Rectal smooth muscle tissue (tissue), 1 donor: Measurements from ENCODE around the gene C1S.
"Not testable (repeated sequence)": the region's sequence is repeated elsewhere in the genome, so short reads cannot be mapped to it uniquely, and the experiment has no call there.

ENCODE experiments used
- H3K27ac ChIP-seq: one replicate; pipeline ENCODE4 v1.7.0; 2013; ENCODE audit warnings: low read depth, low read length, inconsistent platforms
- H3K27me3 ChIP-seq: one replicate; pipeline ENCODE4 v1.7.0; 2013; ENCODE audit warnings: low read length; ENCODE audit not compliant: control insufficient read depth, insufficient read depth
- H3K36me3 ChIP-seq: one replicate; pipeline ENCODE4 v1.7.0; 2013; ENCODE audit warnings: low read length; ENCODE audit not compliant: control insufficient read depth, insufficient read depth
- H3K4me1 ChIP-seq: one replicate; pipeline ENCODE4 v1.7.0; 2013; ENCODE audit warnings: low read length; ENCODE audit not compliant: control insufficient read depth, insufficient read depth
- H3K4me3 ChIP-seq: one replicate; pipeline ENCODE4 v1.7.0; 2013; ENCODE audit warnings: low read length
- H3K9ac ChIP-seq: one replicate; pipeline ENCODE4 v1.7.0; 2013; ENCODE audit warnings: low read length

C1S gene

DNA sequence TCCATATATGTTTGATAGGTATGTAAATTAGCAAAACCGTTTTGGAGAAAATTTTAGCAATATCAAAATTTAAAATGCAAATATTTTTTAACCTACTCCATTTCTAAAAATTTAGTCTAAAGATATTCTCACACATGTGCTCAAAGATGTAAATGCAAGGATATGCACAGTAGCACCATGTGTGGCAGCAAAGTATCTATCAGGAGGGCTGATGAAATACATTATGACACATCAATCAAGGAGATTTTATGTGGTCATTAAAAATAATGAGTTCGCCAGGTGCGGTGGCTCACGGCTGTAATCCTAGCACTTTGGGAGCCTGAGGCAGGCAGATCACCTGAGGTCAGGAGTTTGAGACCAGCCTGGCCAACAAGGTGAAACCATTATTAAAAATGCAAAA, 39.7 kb downstream of the C1S start:
- peaks cover 10% of the 10 kb centered on the region for H3K36me3 ChIP-seq

DNA sequence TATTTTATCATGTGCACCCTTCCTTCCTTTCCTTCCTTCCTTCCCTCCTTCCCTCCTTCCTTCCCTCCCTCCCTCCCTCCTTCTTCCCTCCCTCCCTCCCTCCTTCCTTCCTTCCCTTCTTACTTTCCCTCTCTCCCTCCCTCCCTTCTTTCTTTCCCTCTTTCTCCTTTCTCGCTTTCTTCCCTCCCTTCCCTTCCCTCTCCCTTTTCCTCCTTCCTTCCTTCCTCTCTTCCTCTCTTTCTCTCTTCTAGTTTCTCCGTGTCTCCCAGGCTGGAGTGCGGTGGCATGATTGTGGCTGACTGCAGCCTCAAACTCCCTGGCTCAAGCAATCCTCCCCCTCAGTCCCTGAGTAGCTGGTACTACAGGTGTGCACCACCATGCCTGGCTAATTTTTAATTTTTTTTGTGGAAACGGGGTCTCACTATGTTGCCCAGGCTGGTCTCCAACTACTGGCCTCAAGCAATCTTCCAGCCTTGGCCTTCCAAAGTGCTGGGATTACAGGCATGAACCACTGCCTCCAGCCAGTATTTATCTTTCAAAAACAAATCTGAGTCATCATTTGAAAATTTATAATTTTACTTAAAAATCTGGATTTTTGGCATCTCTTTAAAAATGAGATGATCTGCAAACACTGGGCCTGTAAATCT, 40.7 kb downstream of the C1S start:
- peaks cover 10% of the 10 kb centered on the region for H3K36me3 ChIP-seq
- no peaks in the 10 kb centered on the region for H3K27me3 ChIP-seq
- no peak overlapping the region for H3K9ac ChIP-seq
- no peak overlapping the region for H3K4me3 ChIP-seq
- no peak overlapping the region for H3K27ac ChIP-seq
- no peaks in the 10 kb centered on the region for H3K4me1 ChIP-seq

More for the DNA sequence above, 39.7 kb downstream of the C1S start:
- Histone ChIP-seq H3K4me1 (no peaks in the 10 kb centered on the region), H3K27ac (no peak overlapping the region), H3K9ac (no peak overlapping the region), H3K4me3 (no peak overlapping the region), H3K27me3 (no peaks in the 10 kb centered on the region)

GRCh38 chr12:7101694-7102131, 41.2 kb downstream of the C1S start:
- Histone ChIP-seq H3K4me1 (no peaks in the 10 kb centered on the region), H3K4me3 (no peak overlapping the region), H3K27me3 (no peaks in the 10 kb centered on the region), H3K27ac (no peak overlapping the region), H3K9ac (no peak overlapping the region), H3K36me3 (peaks cover 10% of the 10 kb centered on the region)

- Histone ChIP-seq H3K4me3 (no peak overlapping the region), H3K36me3 (peaks cover 10% of the 10 kb centered on the region), H3K9ac (no peak overlapping the region), H3K27me3 (no peaks in the 10 kb centered on the region), H3K4me1 (no peaks in the 10 kb centered on the region), H3K27ac (no peak overlapping the region)
Observed at GRCh38 chr12:7102582-7102981, 42.1 kb downstream of the C1S start.

DNA sequence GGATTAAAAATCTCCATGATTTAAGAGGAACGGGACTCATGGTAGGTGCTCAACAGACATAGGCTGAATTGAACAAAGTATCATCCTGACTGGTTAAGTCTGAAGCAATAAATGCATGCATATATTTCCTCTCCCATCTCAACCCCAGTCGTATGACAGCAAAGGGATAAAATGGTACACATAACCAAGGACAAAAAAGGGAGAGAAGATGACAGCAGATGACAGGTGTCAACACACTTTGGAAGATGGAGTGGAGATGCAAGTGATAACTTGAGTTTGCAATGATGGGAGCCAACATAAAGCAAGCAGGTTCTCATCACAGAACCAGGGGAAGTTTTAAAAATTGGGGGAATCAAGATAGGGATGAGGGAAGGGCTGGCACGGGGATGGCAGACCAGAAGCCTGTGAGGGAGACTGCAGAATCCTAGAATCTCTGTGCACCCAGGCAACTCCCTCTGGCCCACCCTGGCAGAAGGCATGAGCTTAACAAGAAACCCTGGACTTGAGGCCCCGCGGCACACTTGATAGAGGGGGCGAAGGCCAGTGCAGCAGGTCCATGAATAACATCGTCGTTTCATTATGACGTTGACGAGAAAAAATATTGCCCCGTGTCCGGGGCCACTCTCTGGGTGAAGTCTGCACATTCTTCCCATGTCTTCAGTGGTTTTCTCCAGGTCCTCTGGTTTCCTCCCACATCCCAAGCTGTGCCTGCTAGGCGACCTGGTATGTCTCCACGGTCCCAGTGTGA, 43.5 kb downstream of the C1S start:
- H3K4me1 ChIP-seq: no peaks in the 10 kb centered on the region
- no peak overlapping the region for H3K4me3 ChIP-seq
- no peak overlapping the region for H3K27ac ChIP-seq
- H3K9ac ChIP-seq: no peak overlapping the region
- H3K36me3 ChIP-seq: peaks cover 10% of the 10 kb centered on the region
- no peaks in the 10 kb centered on the region for H3K27me3 ChIP-seq

DNA sequence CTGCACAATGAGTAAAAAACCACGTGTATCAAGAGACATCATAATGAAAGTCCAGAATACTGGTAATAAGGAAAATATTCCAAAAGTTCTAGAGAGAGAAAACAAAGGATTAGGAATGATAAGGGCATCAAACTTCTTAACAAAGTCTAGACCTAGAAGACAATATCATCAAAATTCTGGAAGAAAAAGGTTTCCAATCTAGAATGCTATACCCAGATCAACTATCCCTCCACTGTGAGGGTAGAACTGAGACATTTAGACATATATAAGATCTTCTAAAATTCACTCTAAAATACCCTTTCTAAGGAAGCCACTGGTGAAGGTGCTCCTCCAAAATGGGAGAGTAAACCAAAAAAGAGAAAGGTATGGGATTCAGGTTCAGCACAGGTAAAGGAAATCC, 45.6 kb downstream of the C1S start:
- H3K27me3 ChIP-seq: no peaks in the 10 kb centered on the region
- H3K4me1 ChIP-seq: peaks cover 2% of the 10 kb centered on the region
- no peak overlapping the region for H3K27ac ChIP-seq
- no peak overlapping the region for H3K4me3 ChIP-seq
- no peak overlapping the region for H3K9ac ChIP-seq
- peaks cover 5% of the 10 kb centered on the region for H3K36me3 ChIP-seq

DNA sequence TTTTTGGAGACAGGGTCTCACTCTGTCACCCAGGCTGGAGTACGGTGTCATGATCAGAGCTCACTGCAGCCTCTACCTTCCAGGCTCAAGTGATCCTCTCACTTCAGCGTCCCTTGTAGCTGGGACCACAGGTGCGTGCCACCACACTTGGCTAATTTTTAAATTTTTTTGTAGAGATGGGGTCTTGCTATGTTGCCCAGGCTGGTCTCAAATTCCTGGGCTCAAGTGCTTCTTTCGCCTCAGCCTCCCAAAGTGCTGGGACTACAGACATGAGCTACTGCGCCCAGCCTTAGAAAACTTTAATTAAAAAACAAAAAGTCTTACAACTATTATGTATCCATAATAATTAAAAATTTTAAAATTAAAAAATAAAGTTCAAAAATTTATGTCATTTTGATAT, 46.7 kb downstream of the C1S start:
- H3K4me3 ChIP-seq, H3K9ac ChIP-seq, H3K27me3 ChIP-seq, H3K36me3 ChIP-seq, H3K4me1 ChIP-seq, H3K27ac ChIP-seq: not testable (repeated sequence)

GRCh38 chr12:7107636-7108002, 47.1 kb downstream of the C1S start:
- Histone ChIP-seq H3K9ac (peak overlapping the region; percentile 69), H3K4me3 (peak overlapping the region; percentile 94), H3K36me3 (peaks cover 5% of the 10 kb centered on the region), H3K27ac (peak overlapping the region; percentile 89), H3K27me3 (no peaks in the 10 kb centered on the region), H3K4me1 (peaks cover 2% of the 10 kb centered on the region)

DNA sequence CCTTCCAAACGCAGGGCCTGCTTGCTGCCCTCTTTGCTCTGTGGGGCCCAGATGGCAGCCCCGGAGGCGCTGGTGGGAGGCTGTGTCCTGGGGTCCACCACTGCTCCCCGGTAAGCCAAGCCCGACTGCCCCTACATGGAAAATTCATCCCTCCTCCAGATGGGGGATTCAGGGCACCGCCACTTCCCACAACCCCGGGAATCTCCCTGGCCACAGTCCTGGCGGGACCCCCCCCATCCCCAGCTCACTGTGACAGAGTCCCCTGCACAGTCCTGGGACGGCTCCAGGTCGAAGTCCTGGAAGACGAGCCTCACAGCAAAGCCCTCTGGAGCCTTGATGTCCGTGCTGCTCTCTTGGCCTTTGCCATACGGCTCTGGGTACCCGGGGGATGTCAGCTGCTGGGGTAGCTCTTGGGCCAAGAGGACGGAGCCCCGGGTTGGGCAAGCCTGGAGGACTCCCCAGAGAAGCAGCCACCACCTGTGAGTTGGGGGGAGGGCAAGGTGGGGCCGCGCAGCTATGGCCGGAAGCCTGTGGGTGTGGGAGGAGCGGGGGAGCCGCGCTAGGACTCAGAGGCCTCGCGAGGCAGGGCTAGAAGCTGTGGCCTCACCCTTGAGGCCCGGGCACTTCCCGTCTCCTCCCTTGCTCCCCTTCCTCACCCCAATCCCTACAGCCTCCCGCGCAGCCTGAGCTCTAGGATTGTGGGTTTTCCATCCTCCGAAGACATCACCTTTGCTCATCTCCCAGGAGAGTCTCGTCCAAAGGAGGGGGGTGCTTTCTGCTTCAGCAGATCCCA, 47.7 kb downstream of the C1S start:
- Histone ChIP-seq H3K4me1 (peaks cover 2% of the 10 kb centered on the region), H3K36me3 (peaks cover 5% of the 10 kb centered on the region), H3K9ac (peak overlapping the region; percentile 69), H3K4me3 (peak overlapping the region; percentile 94), H3K27me3 (no peaks in the 10 kb centered on the region), H3K27ac (peak overlapping the region; percentile 89)

DNA sequence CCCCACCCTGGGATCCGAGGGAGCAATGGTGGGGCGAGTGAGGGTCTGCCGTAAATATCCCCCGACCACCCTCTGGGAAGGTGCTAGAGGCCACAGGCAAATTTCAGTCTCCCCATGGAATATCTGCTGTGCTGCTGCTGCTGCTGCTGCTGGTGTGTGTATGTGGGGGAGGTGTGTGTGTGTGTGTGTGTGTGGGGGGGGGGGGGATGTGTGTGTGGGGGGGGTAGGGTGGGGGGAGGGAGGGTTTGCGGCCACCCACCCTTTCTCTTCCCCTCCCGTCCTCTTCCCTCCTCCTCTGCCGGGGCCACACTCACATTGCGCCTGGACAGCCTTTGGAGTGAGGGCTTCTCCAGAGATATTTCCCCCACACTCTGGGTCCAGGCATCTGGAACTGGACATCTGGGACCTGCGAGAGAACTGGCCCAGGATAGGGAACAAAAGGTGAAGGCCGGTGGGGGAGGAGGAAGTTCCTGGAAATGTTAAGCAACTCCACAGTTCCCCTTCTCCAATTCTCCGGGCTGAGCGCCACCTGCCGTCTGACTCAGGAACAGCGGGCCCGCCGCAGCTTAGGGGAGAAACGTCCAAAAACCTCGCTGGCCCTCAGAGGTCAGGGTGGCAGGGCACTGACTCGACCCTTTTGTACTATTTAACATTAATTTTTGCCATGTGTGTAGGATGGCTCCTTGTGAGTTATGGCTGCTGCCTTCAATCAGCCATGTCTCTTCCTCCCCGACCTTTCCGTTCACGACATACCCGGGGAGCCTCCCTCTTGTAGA, 48.5 kb downstream of the C1S start, which contains the start of gene C1RL:
C1RL (minus strand) TSS at position 419 of the 776 bp plus-strand sequence; CDS start at position 385, 34 bp downstream.
- H3K27ac ChIP-seq: peak within 1 kb of the TSS; percentile 89
- no peaks in the 10 kb centered on the region for H3K27me3 ChIP-seq
- peak within 1 kb of the TSS; percentile 69 for H3K9ac ChIP-seq
- peaks cover 3% of the 10 kb centered on the region for H3K36me3 ChIP-seq
- H3K4me3 ChIP-seq: peak within 1 kb of the TSS; percentile 94
- H3K4me1 ChIP-seq: peaks cover 2% of the 10 kb centered on the region

- Histone ChIP-seq H3K36me3 (no peaks in the 10 kb centered on the region), H3K27ac (no peak overlapping the region), H3K27me3 (no peaks in the 10 kb centered on the region), H3K4me1 (peaks cover 2% of the 10 kb centered on the region), H3K9ac (no peak overlapping the region), H3K4me3 (peak overlapping the region; percentile 24)
Observed at GRCh38 chr12:7109572-7109920, 49.0 kb downstream of the C1S start.

DNA sequence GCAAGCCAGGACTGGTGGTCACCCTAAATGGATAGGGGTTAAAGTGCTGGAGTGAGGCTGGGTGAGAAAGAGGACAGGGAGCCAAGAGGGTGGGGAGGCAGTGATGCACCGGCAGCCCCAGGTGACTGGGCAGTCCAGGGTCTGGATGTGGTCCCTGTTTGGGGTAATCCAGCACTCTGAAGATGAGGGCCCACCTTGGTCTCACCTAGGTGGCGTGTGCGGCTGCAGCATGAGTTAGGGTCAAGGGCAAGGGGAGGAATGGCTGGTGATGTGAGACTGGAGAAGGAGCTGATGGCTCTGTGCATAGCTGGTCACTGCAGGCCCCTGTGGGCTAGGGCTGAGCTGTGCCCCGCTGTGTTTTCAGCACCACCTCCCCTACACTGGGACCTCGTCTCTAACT, 50.1 kb downstream of the C1S start:
- Histone ChIP-seq H3K36me3 (no peaks in the 10 kb centered on the region), H3K27me3 (no peaks in the 10 kb centered on the region), H3K27ac (no peak overlapping the region), H3K4me3 (no peak overlapping the region), H3K4me1 (peaks cover 2% of the 10 kb centered on the region), H3K9ac (no peak overlapping the region)
